Measurements from ENCODE around the gene SCPEP1.
"Not testable (repeated sequence)": the region's sequence is repeated elsewhere in the genome, so short reads cannot be mapped to it uniquely, and the experiment has no call there.

The SCPEP1 gene

DNA sequence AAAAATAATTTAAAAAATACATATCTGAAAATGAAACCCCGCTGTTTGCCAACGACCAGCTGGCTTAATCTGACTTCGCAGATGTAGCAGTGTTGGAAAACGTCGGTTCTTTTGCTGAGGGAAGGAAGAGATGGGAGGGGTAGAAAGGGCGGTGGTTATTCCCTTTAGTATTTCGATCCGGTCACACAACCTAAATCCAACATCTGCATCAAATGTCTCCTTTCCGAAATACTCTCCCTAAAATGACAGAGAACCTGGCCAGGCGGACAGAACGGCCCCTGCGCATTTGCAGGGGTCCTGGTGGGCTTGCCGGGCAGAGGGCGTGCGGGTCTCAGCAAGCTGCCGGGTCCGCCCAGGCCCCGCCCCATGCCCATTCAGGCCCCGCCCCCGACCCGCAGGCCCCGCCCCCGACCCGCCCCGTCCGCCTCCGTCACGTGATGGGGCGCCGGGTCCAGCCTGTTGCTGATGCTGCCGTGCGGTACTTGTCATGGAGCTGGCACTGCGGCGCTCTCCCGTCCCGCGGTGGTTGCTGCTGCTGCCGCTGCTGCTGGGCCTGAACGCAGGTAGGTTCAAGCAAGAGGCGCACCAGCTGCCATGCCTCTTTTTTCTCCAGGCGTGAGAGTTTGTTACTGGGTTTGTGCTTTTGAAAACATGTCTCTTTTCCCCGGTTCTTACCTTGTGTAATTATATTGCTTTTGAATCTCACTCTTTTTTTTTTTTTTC is at the start of gene SCPEP1:
SCPEP1 (plus strand) TSS at position 459 of the 723 bp plus-strand sequence; CDS start at position 488, 29 bp downstream.
- DNase-seq (ENCODE audit: low spot score), result peak; percentile 96

GRCh38 chr17:56928586-56928985 is 49.3 kb upstream of the SCPEP1 start:
- DNase-seq (ENCODE audit: low spot score), result no peak

GRCh38 chr17:56929362-56929969 is 48.5 kb upstream of the SCPEP1 start:
- no peak for DNase-seq (ENCODE audit: low spot score)

GRCh38 chr17:56930739-56931337 is 47.1 kb upstream of the SCPEP1 start:
- no peak for DNase-seq (ENCODE audit: low spot score)

GRCh38 chr17:56933151-56933745 is 44.7 kb upstream of the SCPEP1 start:
- no peak for DNase-seq (ENCODE audit: low spot score)

- no peak for DNase-seq (ENCODE audit: low spot score)
These were observed 44.1 kb upstream of the SCPEP1 start for GRCh38 chr17:56933868-56934267.

GRCh38 chr17:56934280-56934679 is 43.7 kb upstream of the SCPEP1 start:
- DNase-seq (ENCODE audit: low spot score), result no peak

DNA sequence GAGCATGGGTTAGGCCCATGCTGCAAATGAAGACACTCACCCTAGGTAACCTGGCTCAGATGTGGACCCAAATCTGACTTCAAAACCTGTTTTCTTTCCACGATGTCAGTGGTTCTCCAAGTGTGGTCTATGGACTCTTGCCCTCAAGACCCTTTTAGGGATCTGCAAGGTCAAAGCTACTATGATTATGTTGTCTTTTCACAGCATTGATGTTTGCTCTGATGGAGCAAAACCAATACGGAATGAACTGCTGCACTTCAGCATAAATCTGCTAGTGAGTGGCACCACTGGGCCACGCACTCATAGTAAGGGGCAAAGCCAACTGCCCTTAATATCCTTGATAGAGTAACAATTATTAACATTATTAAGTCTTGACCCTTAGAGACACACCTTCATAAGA is 42.5 kb upstream of the SCPEP1 start:
- DNase-seq (ENCODE audit: low spot score), result no peak

- DNase-seq (ENCODE audit: low spot score), result no peak
These were observed 41.1 kb upstream of the SCPEP1 start for GRCh38 chr17:56936697-56937322.

GRCh38 chr17:56937687-56938086 is 40.2 kb upstream of the SCPEP1 start:
- DNase-seq (ENCODE audit: low spot score), result no peak

DNA sequence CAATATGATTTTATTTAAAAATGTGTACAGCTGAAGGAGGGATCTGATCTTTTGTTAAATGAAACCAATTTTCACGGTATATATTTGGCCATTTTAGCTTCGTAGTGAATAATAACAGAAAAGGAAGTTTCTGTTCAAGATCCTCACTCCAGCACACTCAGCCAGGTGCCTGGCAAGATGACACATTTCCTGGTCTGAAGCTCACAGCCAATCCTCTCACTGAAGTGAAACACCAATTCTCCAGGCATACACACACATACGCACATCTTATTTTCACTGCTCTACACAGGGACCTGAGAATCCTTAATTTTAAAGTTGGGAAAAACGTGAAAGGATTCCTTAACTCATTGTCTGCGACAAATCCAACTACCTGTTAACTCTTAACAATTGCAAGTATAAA is 39.7 kb upstream of the SCPEP1 start:
- not testable (repeated sequence) for DNase-seq (ENCODE audit: low spot score)

DNA sequence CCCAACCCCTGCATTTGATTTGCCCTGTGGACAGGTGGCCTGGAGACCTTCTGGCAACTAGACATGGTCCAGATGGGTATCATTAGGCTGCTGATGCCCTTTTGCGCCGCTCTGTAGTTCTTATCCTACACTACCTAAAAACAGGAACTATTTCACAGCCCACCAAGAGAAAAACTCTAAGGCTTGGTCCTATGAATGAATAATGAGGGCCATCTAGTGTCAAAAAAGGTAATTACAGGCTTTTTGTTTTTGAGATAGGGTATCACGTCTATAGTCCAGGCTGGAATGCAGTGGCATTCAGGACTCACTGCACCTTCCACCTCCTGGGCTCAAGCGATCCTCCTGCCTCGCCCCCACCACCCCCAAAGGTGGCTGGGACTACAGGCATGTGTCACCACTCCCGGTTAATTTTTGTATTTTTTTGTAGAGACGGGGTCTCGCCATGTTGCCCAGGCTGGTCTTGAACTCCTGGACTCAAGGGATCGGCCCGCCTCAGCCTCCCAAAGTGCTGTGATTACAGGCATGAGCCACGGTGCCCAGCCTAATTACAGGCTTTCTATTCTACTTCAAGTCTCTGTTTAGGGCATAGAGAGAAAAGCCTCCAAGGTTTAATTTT is 38.0 kb upstream of the SCPEP1 start:
- DNase-seq (ENCODE audit: low spot score), result peak; percentile 71

GRCh38 chr17:56943505-56944125 is 34.3 kb upstream of the SCPEP1 start:
- DNase-seq (ENCODE audit: low spot score), result no peak

DNA sequence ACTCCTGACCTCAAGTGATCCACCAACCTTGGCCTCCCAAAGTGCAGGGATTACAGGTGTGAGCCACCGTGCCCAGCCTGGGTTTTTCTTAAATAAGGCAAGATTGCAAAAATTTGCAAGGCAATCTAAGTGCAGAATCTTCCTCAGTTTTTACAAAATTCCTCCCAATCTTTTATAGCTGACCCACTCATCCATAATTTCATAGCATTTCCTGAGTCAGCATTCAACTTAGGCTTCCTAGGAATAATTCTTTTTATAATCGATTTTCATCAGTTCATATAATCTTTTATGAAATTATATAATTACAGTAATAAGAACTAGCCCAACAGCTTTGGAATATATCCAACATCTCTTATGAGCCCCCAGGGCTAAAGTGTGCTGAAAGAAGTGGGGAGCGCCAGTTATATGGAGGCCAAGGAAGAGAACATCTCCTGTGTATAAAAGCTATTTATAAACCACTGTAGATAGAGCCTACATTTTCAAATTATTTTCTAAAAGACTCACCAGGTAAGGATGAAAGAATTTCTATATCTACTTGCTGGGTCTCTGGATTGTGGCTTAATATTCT is 31.9 kb upstream of the SCPEP1 start:
- DNase-seq (ENCODE audit: low spot score), result no peak

DNA sequence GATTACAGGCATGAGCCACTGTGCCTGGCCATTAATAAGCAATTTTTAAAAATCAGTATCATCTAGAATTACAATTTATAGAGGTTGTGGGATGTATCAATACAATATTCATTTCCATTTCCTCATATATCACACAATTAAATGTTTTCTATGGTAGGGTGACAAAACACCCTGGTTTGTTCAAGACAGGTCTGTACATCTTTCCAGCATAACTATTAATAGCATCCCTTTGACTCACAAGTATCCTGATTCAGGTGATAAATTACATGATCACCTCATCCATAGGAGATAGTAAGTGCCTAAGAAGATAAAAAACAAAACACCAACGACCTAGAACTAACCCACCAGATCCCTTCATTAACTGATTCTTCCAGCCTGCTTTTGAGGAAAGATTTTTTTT is 30.2 kb upstream of the SCPEP1 start:
- DNase-seq (ENCODE audit: low spot score), result no peak

- no peak for DNase-seq (ENCODE audit: low spot score)
These were observed 29.4 kb upstream of the SCPEP1 start for GRCh38 chr17:56948491-56948890.

GRCh38 chr17:56949595-56949994 is 28.3 kb upstream of the SCPEP1 start:
- DNase-seq (ENCODE audit: low spot score), result no peak

GRCh38 chr17:56956992-56957391 is 20.9 kb upstream of the SCPEP1 start:
- no peak for DNase-seq (ENCODE audit: low spot score)

- DNase-seq (ENCODE audit: low spot score), result peak; percentile 94
These were observed 17.1 kb upstream of the SCPEP1 start, which contains the start of gene COIL for GRCh38 chr17:56960596-56961538. Gene COIL (minus strand): TSS chr17:56961050. CDS start chr17:56961019, 31 bp downstream.

DNA sequence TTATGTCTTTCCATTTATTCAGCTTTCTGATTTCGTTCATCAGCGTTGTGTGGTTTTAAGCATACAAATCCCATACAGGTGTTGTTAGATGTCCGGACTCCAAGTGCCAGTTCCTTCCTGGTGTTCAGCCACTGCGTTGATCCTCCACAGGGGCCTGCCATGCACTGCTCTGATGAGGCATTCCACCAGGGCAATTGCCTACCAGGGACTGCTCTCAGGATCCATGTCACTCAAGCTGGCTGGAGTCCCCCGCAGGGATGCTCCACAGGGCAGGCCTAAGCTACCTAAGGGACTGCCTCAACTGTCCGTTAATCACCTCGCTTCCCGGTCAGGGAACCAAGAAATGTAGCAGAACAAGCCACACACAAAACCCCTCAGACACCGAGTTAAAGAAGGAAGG is 12.7 kb upstream of the SCPEP1 start:
- not testable (repeated sequence) for DNase-seq (ENCODE audit: low spot score)
